HG02623 (cell line): ENCODE measurements around the gene CAMK2G.
"Not testable (repeated sequence)": the region's sequence is repeated elsewhere in the genome, so short reads cannot be mapped to it uniquely, and the experiment has no call there.

Source experiments
- ATAC-seq: cut with Tn5 transposase; IDR thresholded peaks from one replicate; pipeline ENCODE4 v1.9.1; 2021; ENCODE audit warnings: moderate library complexity; ENCODE audit not compliant: unreplicated experiment

Gene CAMK2G

GRCh38 chr10:73798927-73799560 is 75.3 kb downstream of the CAMK2G start:
- no peak for ATAC-seq

GRCh38 chr10:73798087-73798486 is 76.3 kb downstream of the CAMK2G start:
- no peak for ATAC-seq

- ATAC-seq, result no peak
These were observed 76.9 kb downstream of the CAMK2G start for GRCh38 chr10:73797324-73798025.

GRCh38 chr10:73796766-73797165 is 77.6 kb downstream of the CAMK2G start:
- no peak for ATAC-seq

GRCh38 chr10:73796035-73796434 is 78.3 kb downstream of the CAMK2G start:
- ATAC-seq, result not testable (repeated sequence)

GRCh38 chr10:73795491-73795890 is 78.9 kb downstream of the CAMK2G start:
- not testable (repeated sequence) for ATAC-seq

- no peak for ATAC-seq
These were observed 80.9 kb downstream of the CAMK2G start for GRCh38 chr10:73793456-73793855.

GRCh38 chr10:73791871-73792400 is 82.4 kb downstream of the CAMK2G start:
- no peak for ATAC-seq

GRCh38 chr10:73790886-73791625 is 83.3 kb downstream of the CAMK2G start:
- ATAC-seq, result no peak

GRCh38 chr10:73789659-73790055 is 84.7 kb downstream of the CAMK2G start:
- no peak for ATAC-seq

- no peak for ATAC-seq
These were observed 85.3 kb downstream of the CAMK2G start for GRCh38 chr10:73788864-73789658.

GRCh38 chr10:73787031-73787800 is 87.1 kb downstream of the CAMK2G start:
- not testable (repeated sequence) for ATAC-seq

- no peak for ATAC-seq
These were observed 87.9 kb downstream of the CAMK2G start for GRCh38 chr10:73786512-73786885.

- ATAC-seq, result peak; percentile 13
These were observed 88.4 kb downstream of the CAMK2G start for GRCh38 chr10:73785721-73786511.

GRCh38 chr10:73785211-73785720 is 89.1 kb downstream of the CAMK2G start, which contains the start of gene ZSWIM8:
Gene ZSWIM8, plus strand, starts transcription at chr10:73785606. Its CDS starts 273 bp downstream, at chr10:73785879.
- ATAC-seq, result peak; percentile 74

- no peak for ATAC-seq
These were observed 91.6 kb downstream of the CAMK2G start for GRCh38 chr10:73782749-73783085.

GRCh38 chr10:73781879-73782748 is 92.2 kb downstream of the CAMK2G start, which contains the start of gene CHCHD1:
Gene CHCHD1, plus strand, starts transcription at chr10:73782048. Its CDS starts 28 bp downstream, at chr10:73782076.
- peak; percentile 38 for ATAC-seq

- peak; percentile 2 for ATAC-seq
These were observed 92.8 kb downstream of the CAMK2G start for GRCh38 chr10:73781548-73781878.
